GM19238 (cell line): ENCODE data around the gene HSF5.

Experiments used
- DNase-seq: peaks from one replicate; pipeline ENCODE4 v3.0.0; 2011; ENCODE audit warnings: low spot score; ENCODE audit not compliant: insufficient read length

HSF5 gene, protein sequence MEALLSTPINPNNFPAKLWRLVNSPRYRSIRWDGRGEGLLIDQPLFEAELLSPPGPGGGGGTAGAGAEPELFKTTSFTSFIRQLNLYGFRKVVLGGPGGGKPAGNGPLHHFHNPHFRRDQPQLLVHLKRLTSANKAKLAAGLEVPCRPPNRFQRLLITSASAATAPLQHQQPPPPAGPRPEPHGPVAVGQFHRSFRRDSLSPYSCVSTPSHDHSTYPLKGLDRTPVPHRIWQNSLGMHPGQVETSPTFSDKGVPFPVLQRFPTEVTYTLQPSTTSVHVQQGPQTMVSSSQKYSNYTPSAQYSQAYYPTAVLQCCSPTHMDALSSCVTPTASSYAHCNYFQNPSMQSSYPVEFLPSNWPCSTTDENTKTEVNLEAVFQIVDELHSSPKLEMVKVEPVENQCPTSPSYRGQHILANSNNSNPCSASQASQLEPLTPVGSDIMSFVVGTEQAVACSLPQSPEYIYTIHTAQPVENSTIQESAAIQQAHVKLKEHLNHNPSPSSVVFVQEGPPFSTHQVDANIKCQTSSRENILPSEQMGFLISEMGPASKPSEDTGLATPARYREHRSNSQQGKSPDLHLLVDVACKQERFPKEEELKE

DNA sequence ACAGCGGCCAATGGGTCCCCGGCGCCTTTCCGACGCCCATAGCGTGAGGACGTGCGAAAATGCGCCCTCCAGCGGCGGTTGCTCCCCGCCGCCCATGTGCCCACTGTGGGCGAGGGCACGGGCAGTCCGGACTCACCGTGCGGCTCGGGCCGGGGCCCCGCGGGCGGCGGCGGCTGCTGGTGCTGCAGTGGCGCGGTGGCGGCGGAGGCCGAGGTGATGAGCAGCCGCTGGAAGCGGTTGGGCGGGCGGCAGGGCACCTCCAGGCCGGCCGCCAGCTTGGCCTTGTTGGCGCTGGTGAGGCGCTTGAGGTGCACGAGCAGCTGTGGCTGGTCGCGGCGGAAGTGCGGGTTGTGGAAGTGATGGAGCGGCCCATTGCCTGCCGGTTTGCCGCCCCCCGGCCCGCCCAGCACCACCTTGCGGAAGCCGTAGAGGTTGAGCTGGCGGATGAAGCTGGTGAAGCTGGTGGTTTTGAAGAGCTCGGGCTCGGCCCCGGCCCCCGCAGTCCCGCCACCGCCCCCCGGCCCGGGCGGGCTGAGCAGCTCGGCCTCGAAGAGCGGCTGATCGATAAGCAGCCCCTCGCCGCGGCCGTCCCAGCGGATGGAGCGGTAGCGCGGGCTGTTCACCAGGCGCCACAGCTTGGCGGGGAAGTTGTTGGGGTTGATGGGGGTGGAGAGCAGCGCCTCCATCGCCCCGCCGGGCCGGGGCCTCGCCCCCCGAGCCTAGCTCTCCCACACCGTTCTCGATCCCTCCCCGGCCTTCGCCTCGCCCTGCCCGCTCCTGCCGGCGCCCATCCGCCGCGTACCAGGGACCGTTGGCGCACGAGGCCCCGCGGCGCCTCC, at the start of gene HSF5:
Gene HSF5 (minus strand): TSS at position 820 of the 839 bp plus-strand sequence. CDS start 134 bp downstream, at position 686.
- peak; percentile 50 for DNase-seq

DNA sequence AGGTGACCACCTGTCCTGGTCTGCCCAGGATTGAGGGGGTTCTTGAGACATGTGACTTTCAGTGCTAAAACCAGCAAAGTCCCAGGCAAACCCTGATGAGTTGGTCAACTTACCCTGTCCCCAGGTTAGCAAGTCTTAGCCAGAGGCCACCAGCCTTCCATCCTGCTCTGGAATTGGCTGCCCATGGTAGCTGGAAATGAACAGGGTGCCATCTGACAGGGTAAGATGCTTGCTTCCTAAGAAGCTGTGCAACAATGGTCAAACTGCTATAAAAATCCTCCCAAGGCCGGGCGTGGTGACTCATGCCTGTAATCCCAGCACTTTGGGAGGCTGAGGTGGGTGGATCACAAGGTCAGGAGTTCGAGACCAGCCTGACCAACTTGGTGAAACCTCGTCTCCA, 49.1 kb upstream of the HSF5 start:
- no peak for DNase-seq

DNA sequence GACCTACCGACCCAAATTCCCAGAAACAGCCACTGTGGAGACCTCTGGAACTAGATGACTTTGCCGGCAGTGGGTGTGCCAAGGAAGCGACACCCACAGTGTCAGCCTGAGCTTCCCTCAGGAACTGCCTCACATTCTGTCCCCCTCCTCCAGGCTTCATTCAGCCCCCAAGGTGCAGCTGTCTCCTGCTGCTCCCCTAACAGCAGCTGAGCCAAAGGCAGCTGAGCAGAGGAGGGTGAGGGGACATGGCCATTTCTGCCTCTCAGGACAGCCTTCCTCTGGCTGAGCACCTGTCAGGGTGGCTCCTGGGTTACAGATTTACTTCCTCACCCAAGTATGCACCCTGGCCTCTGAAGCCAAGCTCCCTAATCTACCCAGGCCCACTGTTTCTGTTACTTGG, 48.3 kb upstream of the HSF5 start:
- no peak for DNase-seq

DNA sequence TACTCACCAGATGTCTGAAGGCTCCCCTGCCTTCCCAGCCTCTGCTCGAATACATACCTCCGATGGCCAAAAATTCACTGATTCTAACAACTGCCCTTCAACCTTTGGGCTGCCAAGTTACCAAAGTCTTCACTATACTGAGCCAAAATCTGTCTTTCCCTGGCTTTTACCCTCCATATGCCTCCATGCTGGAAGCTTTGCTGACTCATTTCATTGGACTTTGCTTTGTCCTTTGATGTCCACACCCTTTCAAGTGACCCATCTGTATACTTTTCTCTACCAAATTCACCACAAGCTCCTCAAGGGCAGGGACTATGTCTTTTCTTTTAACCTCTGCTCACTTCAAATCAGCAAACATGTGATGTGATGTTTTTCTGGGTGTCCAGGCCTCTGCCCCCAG, 47.2 kb upstream of the HSF5 start:
- DNase-seq, result no peak

DNA sequence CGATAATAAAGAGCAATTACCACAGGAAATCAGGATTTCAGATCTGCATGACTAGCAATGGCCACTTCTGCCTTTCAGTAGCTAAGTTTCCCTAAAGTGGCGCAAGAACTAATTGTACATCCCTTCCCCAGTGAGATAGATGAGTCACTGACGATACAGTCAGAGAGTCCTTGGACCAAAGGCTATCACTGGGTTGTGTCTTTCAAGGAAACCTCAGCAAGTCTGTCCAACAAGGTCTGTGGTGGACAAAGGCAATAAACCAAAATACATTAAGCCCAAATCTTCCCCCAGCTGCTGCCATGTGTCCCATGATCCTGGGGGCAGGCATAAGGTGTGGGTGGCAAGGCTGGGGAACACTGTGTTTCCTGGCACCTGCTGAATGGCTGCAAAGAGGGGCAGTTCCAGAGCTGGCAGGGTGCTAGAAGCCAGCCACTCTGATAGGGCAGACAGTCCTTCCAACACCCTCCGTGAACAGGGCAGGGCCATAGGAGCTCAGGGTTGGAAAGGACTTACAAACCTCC, 46.8 kb upstream of the HSF5 start:
- DNase-seq, result no peak

DNA sequence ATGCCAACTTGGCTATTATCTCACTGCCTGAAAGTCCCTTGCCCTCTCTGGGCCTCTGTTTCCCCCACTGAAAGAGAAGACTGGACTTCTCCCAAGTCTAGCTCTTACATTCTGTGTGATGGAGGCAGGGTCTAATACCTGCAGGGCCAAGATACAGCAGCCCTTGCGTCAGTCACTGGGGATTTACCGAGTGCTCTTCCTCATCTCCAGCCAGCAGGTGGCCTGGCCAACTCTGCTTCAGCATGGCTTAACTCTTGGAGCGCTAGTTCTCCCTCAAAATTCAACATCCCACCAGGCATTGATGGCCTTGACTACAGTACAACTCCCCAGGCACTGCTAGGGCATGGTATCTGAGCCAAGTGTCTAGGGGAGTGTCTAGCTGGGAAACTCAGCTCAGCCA, 46.1 kb upstream of the HSF5 start:
- no peak for DNase-seq

DNA sequence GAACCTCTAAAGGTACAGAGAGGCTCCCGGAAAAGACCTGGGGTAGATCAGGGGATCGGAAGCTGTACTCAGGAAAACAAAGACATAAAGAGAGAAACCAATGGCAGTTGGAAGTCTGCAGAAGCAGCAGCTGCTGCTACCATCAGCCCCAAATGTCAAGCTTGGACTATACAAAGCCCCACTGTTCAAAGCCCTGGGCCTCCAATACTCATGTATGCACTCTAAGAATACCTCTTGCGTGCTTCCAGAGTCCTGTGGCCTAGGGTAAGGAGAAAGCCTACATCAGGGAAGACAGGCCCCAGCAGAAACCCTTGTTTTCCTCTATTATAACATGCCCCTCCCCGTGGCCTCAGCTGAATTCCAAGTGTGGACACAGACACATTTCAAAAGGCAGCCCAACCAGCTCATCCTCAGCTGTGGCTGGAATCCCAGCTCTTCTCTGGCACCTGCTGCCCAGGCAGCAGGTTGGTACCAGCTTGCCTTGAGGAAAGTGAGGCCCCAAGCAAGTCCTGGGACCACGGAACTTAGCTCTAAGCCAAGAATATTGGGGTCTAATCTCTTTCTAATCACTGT, 45.5 kb upstream of the HSF5 start:
- no peak for DNase-seq

DNA sequence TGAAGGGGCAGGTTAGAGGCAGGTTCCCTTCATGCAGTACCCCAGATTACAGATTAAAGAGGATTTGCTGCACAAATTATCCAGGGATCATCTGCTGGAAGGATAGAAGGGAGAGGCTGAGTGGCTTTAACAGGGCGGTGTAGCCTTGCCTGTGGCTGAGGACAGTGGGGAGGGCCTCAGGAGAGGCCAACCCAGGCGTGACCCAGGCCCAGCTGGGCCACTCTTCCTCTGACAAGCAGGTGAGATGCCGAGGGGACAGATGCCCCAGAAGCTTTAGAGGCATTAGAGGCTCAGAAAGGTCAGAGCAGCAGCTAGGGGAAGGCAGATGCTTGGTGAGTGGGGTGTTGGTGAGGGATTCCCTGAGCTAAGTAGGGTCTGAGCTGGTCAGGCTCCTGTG, 44.3 kb upstream of the HSF5 start:
- DNase-seq, result no peak

DNA sequence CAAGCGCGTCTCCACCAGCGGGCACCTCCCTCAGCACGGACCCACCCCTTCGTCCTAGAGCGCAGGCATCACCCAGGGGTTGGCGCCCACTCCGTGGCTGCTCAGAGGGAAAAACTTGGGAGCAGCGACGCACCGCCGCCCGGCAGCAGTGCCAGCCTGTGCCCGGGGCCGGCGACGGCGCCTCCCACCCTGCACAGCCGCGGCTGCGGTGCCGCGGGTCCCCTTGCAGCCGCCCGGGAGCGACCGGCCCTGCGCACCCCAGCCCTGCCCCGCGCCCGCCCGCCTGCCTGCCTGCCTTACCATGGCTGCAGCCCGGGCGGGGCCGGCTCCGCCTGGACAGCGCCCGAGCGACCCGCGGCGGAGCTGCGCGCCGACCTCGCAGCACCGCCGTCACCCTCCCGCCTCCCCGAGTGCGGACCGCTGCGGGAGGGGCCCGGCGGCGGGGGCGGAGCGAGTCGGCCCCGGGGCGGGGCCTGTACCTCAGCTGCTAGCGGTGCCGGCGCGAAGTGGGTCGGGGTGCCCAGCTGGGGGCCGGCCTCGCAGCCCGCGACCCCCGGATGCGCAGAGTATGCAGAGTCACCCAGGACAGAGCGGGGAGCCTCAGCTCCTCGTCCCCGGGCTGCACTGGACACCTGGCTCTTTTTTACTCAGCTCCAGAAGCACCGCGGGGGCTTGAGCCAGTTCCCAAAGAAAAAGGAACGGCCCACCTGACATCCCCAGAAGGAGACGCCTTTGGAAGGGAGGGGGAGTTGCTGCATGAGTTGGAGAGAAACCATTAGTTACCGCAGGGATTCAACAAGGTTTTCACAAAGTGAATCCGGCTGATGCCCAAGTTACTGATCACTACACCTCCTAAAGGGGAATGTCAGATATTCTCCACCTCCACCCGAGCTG, 43.7 kb upstream of the HSF5 start:
- peak; percentile 50 for DNase-seq

DNA sequence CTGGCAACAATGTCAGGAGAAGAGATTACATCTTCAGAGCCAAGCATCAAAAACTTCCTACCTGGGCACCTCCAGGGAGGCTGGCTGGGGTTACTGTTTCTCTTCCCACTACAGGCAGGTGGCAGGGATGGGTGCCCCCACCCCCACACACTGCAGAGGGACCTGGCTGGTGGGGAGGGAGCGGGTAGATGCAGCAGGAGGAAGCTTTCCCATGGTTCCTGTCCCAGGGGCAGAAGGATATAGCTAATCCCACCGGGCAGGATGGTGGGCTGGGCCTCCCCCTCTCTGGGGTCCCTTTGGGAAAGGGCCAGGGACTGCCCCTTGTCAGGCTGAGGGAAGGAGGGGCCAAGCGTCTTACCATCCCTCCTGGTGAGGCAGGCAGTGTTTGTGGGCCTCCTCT, 42.9 kb upstream of the HSF5 start:
- DNase-seq, result no peak

DNA sequence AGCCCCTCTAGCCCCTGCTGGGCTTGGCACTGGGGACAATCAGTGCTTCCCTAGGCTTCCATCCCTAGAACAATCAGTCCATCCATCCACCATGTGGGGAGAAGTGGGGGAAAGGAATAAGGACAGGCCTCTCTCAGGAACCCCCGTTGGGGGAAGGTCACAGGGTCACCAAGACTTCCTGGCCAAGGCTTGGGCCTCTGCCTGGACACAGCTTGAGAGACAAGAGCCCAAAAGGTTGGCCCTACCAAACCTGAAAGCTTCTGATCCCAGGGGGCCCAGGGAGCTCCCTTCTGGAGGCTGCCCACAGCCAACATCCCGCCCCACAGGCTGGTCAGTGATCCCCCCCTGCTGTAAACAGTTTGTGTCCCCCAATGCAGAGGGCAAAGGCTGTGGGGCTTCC, 42.4 kb upstream of the HSF5 start:
- DNase-seq, result no peak

DNA sequence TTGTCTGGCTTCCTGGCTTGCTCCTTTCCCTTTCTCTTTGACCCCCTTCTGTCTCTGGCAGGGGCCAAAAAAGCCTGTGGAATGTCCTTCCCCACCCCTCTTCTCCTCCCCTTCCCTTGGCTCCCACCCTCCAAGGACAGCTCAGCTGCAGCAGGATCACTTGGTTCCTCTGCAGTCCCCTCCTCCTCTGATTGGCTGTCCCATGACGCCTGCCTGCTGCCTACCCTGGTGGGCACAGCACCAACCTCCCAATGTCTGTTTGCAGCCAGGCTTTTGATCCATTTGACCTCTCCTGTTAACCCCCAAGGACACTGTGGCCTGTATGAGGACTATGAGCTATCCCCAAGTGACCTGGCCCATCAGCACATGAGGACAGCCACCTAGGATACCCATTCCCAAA, 41.1 kb upstream of the HSF5 start:
- DNase-seq, result no peak

DNA sequence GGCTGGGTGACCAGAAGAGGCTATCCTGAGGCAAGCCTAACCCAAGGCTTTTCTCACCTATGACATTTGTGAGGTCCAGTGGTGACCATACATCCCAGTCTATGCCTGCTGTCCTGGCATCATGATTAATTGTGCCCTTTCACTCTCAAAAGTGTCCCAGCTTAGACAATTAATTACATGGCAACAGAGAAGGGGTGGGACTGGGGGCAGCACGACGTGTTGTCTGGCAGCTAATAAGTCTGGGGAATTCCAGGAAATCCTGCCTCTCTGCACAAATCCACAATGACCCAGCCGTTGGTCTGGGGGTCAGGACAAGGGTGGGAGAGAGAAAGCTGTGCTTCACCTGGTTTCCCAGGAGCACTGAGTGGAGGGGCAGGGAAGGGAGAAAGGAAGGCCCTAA, 40.2 kb upstream of the HSF5 start:
- no peak for DNase-seq

DNA sequence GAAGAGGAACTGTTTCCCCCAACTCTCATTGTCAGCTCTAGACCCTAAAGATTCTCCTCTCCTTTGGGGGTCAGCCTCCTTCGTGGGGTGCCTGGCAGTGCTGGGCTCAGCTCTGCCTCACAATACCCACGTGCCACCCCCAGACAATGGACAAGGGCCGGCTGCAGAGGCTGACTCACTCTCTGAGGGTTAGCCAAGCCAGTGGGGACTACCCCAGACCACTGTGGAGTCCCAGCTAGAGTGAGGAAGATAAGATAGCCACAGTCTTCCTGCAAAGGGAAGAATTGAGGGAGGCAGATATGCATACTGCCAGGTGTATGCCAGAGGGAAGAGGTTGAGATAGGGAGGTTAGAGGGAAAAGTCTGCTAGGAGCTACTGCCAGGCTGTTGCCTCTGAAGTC, 39.7 kb upstream of the HSF5 start:
- no peak for DNase-seq

DNA sequence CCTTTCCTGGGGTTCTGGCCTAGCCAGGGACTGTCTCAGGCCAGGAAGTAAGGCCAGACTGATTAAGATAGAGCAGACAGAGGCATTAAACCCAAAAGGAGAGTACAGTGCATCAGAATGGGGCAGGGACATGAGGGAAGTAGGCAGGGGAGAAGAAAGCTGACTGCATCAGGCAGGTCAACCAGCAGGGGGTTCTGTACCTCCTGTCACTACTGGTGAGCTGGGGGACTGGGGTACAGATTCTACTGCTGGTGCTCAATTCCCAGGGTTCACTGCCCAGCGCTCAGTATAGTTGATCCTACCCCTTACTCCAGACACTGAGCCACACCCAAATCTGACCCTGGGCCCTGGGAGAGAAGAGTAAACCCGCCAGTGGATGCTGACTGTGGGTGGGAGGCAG, 39.1 kb upstream of the HSF5 start:
- no peak for DNase-seq

DNA sequence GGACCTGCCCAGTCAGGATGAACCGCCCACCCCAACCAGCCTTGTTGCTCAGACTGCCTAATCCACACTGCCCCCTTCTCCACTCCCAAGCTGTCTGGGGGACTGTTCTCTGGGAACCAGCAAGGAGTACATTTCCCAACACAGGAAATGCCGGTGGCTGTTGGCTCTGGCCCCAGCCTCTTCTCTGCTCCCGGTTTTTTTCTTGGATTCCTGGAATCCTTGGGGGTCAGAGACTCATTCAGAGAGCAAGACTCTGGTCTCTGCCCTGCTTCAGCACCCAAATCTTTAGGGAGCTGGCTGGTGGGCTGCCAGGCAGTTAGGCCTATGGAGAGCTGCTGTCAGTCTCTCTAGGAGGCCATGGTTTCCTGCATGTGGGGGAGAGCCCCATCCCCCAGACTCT, 37.0 kb upstream of the HSF5 start:
- no peak for DNase-seq

DNA sequence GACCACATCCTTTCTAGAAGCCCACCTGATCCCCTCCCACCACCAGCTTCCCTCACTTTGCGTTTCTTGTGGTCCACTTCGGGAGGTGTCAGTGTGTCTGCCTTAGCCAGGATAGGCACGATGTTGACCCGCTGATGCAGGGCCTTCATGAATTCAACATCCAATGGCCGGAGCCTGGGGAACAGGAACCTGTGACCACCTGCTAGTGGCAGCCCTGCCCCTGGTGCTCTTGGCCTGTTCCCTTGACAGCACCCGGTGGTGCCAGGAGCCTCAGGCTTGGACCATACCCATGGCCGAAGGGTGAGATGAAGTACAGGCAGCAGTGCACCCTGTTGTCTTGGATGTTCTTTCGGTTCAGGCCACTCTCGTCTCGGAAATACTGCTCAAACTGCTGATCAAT, 33.5 kb upstream of the HSF5 start:
- no peak for DNase-seq

DNA sequence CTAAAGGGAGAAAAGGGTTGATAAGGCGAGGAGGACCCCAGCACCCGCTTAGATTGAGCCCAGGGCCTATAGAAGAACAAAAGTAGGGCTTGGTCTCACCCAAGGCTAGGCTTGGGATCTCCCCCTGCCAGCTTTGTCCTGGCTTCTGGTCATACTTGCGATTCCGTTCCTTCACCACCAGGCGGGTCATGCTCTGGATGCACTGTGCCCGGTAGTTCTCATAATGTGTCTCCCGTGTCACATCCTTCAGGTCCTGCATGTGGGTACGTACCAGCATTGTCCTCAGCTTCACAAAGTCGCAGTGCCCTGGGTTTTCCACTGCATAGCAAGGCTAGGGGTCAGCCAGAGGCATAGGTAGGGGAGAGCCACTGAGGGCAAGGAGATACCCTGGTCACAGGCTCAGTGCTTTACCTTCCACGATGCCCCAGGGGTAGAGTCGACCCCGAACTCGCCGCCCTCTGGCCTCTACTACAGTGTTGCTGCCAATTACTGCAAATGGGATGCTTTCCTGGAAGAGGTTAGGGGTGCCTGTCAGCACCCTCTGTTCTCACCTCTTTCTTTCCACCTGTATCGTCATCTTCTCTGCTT, 32.7 kb upstream of the HSF5 start:
- no peak for DNase-seq

DNA sequence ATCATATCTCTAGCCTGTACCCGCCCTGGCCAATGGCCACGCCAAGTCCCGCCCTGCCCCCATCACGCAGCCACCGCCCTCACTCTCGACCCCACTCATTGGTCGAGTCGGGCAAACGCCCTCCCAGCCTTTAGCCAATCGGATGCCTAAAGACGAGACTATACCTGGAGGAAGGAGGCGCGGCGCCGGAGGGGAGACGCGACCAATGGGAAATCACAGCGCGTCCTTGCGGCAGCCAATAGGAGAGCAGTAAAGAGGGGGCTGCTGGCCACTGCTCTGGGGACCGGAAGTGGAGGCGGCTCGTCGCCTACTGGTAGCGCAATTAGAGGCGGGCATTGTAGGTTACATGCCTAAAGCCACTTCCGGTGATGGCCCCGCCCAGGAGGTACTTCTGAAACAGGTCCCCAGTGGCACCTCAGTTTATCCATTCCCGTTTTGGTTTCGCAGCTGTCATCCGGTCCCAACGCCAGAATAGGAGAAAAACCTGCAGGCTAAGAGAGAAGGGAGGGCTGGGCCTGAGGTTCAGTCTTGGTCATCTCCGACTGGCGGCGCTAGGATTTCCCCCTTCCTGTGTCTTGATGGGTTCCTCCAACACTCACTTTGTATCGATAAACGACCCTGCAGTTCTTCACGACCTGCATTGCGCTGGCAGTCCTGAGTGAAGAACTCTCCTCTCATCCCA, 29.9 kb upstream of the HSF5 start:
- DNase-seq, result peak; percentile 93
